Muscle layer of colon (tissue), 2 donors: ENCODE data around the gene GPALPP1.
"Not testable (repeated sequence)": the region's sequence is repeated elsewhere in the genome, so short reads cannot be mapped to it uniquely, and the experiment has no call there.

Experiments
- H3K27ac ChIP-seq: one replicate; pipeline ENCODE4 v1.7.0; 2013; ENCODE audit warnings: low read depth, mild to moderate bottlenecking, low read length, moderate library complexity
- H3K27me3 ChIP-seq, 2 donors: one replicate each; pipeline ENCODE4 v1.7.0; 2013; ENCODE audit warnings: low read length in 2 of 2, mild to moderate bottlenecking in 2 of 2; ENCODE audit not compliant: insufficient read depth in 2 of 2, control insufficient read depth in 1 of 2
- H3K36me3 ChIP-seq: one replicate; pipeline ENCODE4 v1.7.0; 2013; ENCODE audit warnings: mild to moderate bottlenecking, low read length; ENCODE audit not compliant: insufficient read depth
- H3K4me1 ChIP-seq: one replicate; pipeline ENCODE4 v1.7.0; 2013; ENCODE audit warnings: mild to moderate bottlenecking, low read length; ENCODE audit not compliant: insufficient read depth
- H3K4me3 ChIP-seq, 2 donors: one replicate each; pipeline ENCODE4 v1.7.0; 2013; ENCODE audit warnings: low read length in 2 of 2, low read depth in 1 of 2, mild to moderate bottlenecking in 1 of 2, moderate library complexity in 1 of 2
- H3K9ac ChIP-seq: one replicate; pipeline ENCODE4 v1.7.0; 2013; ENCODE audit warnings: low read length
- H3K9me3 ChIP-seq: one replicate; pipeline ENCODE4 v1.7.0; 2013; ENCODE audit warnings: mild to moderate bottlenecking, low read length
- donor health status: abdominal sarcoma.
- donor health status: Adenocarcinoma of cecum.

Gene GPALPP1

GRCh38 chr13:45047394-45048310, 58.3 kb downstream of the GPALPP1 start:
- peak overlapping the region; percentile 41 for H3K9ac ChIP-seq

DNA sequence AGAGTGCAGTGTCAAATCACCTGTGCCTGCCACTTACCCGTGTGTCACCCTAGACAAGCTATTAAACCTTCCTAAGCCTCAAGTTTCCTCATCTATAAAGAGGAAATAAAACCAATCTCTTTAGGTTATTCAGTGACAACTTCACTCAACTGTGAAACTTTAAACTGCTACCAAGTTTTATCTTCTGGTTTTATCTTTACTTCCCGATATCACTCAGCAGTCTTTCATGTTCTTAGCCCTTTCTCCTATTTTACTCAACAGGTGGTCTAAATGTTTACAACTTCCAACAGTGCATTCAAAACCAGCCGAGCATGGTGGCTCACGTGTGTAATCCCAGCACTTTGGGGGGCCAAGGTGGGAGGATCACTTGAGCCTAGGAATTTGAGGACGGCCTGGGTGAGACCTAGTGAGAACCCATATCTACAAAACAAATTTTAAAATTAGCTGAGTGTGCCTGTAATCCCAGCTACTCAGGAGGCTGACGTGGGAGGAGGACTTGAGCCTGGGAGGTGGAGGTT, 59.6 kb downstream of the GPALPP1 start:
- Histone ChIP-seq H3K27ac (no peak overlapping the region), H3K9ac (no peak overlapping the region), H3K9me3 (no peaks in the 10 kb centered on the region)

More at GRCh38 chr13:45047394-45048310, 58.3 kb downstream of the GPALPP1 start:
- H3K36me3 ChIP-seq = no peaks in the 10 kb centered on the region
- H3K9me3 ChIP-seq = no peaks in the 10 kb centered on the region
- H3K4me3 ChIP-seq = peak overlapping the region; percentile 31 to 56
- H3K4me1 ChIP-seq = peaks cover 6% of the 10 kb centered on the region
- H3K27ac ChIP-seq = no peak overlapping the region
- no peaks in the 10 kb centered on the region for H3K27me3 ChIP-seq

DNA sequence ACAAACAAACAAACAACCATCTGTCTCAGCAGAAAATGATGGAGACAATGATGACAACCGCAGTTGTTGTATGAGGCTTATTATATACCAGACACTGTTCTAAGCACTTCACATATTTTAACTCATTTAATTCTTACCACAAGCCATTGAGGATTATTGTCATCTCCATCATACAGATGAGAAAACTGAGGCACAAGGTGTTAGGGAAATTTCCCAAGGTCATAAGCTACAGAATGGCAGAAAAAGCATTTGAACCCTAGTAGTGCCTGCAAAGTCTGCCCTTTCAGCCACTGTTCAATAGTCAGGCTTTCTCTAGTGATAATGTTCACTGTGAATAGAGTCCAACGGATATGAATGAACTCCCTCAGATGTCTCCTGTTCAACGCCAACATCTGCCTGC, 60.1 kb downstream of the GPALPP1 start:
- Histone ChIP-seq H3K9ac (no peak overlapping the region), H3K4me3 (no peak overlapping the region), H3K36me3 (no peaks in the 10 kb centered on the region), H3K9me3 (no peaks in the 10 kb centered on the region), H3K4me1 (peaks cover 6% of the 10 kb centered on the region), H3K27ac (no peak overlapping the region), H3K27me3 (no peaks in the 10 kb centered on the region)

More for the DNA sequence above, 59.6 kb downstream of the GPALPP1 start:
- Histone ChIP-seq H3K27me3 (no peaks in the 10 kb centered on the region), H3K36me3 (no peaks in the 10 kb centered on the region), H3K4me1 (peaks cover 6% of the 10 kb centered on the region), H3K4me3 (no peak overlapping the region)

- peaks cover 20% of the 10 kb centered on the region for H3K4me1 ChIP-seq
- H3K9ac ChIP-seq = no peak overlapping the region
These were observed 62.0 kb downstream of the GPALPP1 start for GRCh38 chr13:45051315-45051714.

DNA sequence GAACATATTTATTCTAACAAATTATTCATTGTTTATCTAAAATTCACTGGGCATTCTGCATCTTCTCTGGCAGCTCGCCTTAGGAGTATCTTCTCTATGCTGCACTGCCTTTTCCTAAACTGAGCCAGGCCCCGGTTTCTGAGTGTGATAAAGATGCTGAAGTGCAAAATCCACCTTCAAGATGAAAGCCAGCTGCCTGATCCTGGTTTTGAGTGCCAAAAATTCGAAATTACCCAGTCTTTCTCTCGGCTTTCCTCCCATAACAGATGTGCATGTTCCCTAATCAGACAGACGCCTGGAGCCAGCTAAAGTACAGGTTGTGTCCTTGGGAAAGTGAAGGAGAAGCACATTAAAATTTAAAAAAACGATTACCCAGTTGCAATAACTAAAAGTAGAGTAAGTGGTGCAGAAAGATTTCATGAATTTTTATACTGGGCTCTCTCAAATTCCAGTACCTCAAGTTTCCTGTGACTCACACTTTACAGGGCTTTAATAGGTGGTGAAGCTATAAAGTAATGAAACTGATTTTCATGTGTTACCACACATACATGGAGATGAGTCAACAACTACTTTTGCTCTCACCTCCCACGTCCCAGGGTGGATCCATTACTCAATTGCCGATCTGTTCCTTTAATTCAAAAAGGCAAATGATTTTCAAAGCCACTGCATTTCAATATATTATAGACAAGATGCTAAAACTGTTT, 66.0 kb downstream of the GPALPP1 start:
- H3K36me3 ChIP-seq = no peaks in the 10 kb centered on the region
- peak overlapping the region in 1 of 2 donors; percentile 19 for H3K4me3 ChIP-seq
- H3K4me1 ChIP-seq = peaks cover 18% of the 10 kb centered on the region
- no peaks in the 10 kb centered on the region for H3K27me3 ChIP-seq
- H3K9ac ChIP-seq = no peak overlapping the region
- peak overlapping the region; percentile 78 for H3K27ac ChIP-seq
- no peaks in the 10 kb centered on the region for H3K9me3 ChIP-seq

More at GRCh38 chr13:45051315-45051714, 62.0 kb downstream of the GPALPP1 start:
- no peak overlapping the region for H3K4me3 ChIP-seq
- no peaks in the 10 kb centered on the region for H3K9me3 ChIP-seq
- no peak overlapping the region for H3K27ac ChIP-seq
- no peaks in the 10 kb centered on the region for H3K36me3 ChIP-seq
- H3K27me3 ChIP-seq = no peaks in the 10 kb centered on the region

- Histone ChIP-seq H3K27ac (peak overlapping the region; percentile 78), H3K9me3 (no peaks in the 10 kb centered on the region), H3K27me3 (no peaks in the 10 kb centered on the region), H3K36me3 (no peaks in the 10 kb centered on the region), H3K9ac (no peak overlapping the region), H3K4me3 (peak overlapping the region in 1 of 2 donors; percentile 19), H3K4me1 (peaks cover 18% of the 10 kb centered on the region)
These were observed 66.7 kb downstream of the GPALPP1 start for GRCh38 chr13:45055902-45056648.

DNA sequence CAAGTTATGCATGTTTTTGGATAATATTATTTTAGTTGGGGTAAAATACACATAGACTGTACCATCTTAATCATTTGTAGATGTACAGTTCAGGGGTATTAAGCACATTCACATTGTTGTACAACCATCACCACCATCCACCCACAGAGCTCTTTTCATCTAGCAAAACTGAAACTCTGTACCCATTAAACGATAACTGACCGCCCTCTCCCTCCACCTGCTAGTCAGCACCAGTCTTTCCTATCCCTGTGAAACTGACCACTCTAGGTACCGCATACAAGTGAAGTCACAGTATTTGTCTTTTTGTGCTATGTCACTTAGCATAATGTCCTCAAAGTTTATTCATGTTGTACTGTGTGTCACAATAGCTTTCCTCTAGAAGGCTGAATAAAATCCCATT, 70.7 kb downstream of the GPALPP1 start:
- no peak overlapping the region for H3K27ac ChIP-seq
- H3K9me3 ChIP-seq = no peaks in the 10 kb centered on the region
- no peaks in the 10 kb centered on the region for H3K27me3 ChIP-seq
- peaks cover 17% of the 10 kb centered on the region for H3K4me1 ChIP-seq
- H3K36me3 ChIP-seq = no peaks in the 10 kb centered on the region
- H3K4me3 ChIP-seq = no peak overlapping the region
- H3K9ac ChIP-seq = no peak overlapping the region

- no peak overlapping the region for H3K9ac ChIP-seq
- H3K9me3 ChIP-seq = no peaks in the 10 kb centered on the region
These were observed 74.0 kb downstream of the GPALPP1 start for GRCh38 chr13:45063261-45063860.

GRCh38 chr13:45063889-45064288, 74.6 kb downstream of the GPALPP1 start:
- not testable (repeated sequence) for H3K27me3 ChIP-seq, H3K4me1 ChIP-seq, H3K36me3 ChIP-seq, H3K9me3 ChIP-seq, H3K4me3 ChIP-seq, H3K9ac ChIP-seq, H3K27ac ChIP-seq

More at GRCh38 chr13:45063261-45063860, 74.0 kb downstream of the GPALPP1 start:
- H3K27ac ChIP-seq = no peak overlapping the region
- no peak overlapping the region for H3K4me3 ChIP-seq
- H3K36me3 ChIP-seq = no peaks in the 10 kb centered on the region
- H3K27me3 ChIP-seq = no peaks in the 10 kb centered on the region
- H3K4me1 ChIP-seq = no peaks in the 10 kb centered on the region

GRCh38 chr13:45064889-45065288, 75.6 kb downstream of the GPALPP1 start:
- Histone ChIP-seq H3K27ac (no peak overlapping the region), H3K9me3 (no peaks in the 10 kb centered on the region), H3K4me3 (no peak overlapping the region)

More at GRCh38 chr13:45064889-45065288, 75.6 kb downstream of the GPALPP1 start:
- Histone ChIP-seq H3K36me3 (no peaks in the 10 kb centered on the region), H3K4me1 (no peaks in the 10 kb centered on the region), H3K27me3 (no peaks in the 10 kb centered on the region), H3K9ac (no peak overlapping the region)
